NK-92 treated with Interleukin-12 subunit alpha and Interleukin-12 subunit beta, amount 100 ng/mL, for 24 hours (cell line): Measurements from ENCODE around the gene SFXN5.
"Not testable (repeated sequence)": the region's sequence is repeated elsewhere in the genome, so short reads cannot be mapped to it uniquely, and the experiment has no call there.

Experiments used
- DNase-seq: peaks from one replicate; lab custom pipeline; 2025; lab: John Stamatoyannopoulos, UW

The SFXN5 gene

DNA sequence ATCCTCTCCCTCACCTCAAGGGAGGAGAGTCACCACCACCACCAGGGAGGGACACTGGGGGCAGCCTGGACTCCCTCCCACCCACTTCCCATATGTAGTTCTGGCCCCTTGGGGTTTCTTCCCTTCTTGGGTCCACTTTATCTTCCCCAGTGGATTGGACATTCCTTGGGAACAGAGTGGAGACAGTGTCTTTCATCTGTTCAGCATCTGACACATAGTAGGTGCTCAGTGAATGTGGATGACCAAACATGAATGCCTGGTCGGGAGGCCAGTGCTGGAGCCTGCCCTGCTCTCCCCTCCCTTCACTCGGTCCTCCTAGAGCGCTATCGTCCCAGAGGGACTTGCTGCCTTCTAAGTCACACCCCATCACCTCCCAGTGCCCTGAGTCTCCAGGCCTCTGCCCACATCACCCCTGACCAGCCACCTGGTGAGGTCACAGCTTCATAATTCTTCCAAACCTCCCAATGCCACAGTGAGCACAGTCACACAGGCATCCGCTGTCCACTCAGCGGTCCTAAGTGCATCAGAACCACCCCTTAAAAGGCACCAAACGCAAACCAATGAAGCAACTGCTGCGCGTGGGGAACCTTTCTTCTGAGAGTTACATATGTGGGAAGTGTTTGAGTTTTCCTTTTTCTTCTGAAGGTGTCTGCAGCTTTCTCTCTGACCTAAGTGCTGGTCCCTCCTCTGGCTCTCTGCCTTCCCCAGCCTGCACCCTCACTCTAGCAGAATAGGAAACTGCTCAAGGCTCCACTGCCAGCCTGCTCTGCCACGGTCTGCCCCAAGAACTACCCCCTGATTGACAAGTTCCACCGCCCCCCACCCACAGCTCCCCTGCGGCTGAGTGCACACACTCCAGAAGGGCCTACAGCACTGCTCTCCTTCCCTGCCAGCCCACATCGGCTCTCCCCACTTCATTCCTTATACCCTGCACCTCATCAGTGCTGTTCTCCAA is 7.2 kb upstream of the SFXN5 start:
- DNase-seq: no peak

- no peak for DNase-seq
Measured at GRCh38 chr2:73077424-73077795, 5.9 kb upstream of the SFXN5 start.

DNA sequence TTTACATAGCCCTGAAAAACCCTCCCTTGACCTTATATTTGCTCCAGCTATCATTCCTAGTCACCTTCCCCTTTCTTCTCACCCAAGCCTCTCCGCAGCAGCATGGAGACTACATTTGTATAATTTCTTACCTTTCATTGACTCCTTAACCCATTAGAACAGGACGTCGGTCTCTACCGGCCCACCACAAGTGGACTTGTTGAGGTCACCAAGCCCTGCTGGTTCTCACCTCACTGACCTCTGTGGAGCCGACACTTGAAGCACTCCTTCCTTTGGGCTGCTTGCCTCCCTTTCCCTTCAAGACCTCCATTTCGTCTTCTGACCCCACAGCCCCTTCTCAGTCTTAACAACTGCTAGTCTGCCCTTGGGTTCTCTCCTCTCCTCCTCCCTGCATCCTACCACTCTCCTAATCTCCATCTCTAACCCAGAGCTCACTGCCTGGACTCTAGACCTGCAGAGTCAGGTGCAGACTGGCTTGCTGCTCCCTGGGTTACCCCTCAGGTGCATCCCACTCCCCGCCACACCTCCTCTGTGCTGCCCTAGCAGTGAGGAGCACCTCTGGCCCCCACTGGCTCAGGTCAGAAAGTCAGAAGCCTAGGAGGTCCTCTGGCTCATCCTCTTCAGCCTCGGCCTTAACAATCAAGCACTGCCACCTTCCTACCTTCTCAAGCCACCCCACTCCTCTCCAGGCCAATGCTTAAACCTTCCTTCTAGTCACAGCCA is 5.3 kb upstream of the SFXN5 start:
- no peak for DNase-seq

DNA sequence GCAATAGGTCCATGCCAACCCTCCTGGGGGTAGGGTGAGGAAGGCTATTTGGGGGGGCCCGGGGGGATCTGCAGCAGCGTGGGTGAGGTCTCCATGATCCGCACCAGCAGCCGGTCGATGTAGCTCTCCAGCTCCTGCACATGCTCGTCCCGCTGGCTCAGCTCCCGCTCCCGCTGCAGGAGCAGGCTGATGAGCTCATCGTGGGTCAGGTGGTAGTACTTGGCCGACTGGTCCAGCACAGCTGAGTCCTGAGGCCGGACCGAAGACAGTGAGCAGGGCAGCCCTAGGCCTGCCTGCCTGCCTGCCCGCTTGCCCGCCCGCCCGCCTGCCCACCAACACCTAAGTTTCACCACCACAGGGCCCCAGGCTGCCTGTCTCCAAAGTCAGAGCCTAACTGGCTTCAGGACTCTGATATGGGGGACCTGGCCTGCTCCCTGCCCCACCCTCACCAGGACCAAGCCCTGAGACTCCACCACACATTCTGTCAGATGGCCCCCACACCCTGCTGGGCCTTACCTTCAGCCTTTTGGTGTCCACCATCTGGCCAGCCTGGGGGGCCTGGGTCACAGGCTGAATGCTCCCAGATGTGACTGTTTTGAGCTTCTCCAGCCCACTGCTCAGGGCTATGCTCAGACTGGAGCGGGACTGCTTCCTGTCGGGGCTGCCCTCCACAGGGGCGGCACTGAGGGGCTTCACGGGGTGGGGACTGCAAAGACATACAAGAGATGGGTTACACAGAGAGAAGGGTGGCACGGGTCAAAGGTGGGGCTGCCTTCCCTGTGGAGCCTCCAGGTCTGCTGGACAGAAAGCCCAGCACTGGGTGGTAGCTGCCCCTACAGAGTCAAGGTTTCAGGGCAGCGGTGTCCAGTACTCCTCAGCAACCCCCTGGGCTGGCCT is 4.2 kb upstream of the SFXN5 start:
- no peak for DNase-seq

- no peak for DNase-seq
Measured at GRCh38 chr2:73074110-73075069, 2.9 kb upstream of the SFXN5 start.

DNA sequence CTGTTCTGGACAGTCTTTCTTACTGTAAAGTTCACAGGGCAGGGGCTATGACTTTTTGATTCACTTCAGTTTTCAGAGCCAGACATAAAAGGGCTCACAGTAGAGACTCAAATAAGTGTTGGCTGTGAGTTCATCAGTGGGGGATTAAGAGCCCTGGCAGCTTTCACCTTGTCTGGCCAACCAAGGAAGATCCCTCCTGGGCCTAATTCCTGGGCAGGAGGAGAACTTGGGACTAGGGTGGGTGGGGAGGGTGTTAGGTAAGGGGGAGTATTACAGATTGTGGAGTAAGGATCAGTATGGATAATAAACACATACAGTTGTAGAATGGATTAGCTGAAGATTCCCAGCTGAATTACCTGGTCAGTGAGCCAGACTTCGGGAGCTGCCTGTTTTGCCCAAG is 904 bp upstream of the SFXN5 start:
- DNase-seq: no peak

GRCh38 chr2:73072129-73072395 is 550 bp upstream of the SFXN5 start:
- no peak for DNase-seq

DNA sequence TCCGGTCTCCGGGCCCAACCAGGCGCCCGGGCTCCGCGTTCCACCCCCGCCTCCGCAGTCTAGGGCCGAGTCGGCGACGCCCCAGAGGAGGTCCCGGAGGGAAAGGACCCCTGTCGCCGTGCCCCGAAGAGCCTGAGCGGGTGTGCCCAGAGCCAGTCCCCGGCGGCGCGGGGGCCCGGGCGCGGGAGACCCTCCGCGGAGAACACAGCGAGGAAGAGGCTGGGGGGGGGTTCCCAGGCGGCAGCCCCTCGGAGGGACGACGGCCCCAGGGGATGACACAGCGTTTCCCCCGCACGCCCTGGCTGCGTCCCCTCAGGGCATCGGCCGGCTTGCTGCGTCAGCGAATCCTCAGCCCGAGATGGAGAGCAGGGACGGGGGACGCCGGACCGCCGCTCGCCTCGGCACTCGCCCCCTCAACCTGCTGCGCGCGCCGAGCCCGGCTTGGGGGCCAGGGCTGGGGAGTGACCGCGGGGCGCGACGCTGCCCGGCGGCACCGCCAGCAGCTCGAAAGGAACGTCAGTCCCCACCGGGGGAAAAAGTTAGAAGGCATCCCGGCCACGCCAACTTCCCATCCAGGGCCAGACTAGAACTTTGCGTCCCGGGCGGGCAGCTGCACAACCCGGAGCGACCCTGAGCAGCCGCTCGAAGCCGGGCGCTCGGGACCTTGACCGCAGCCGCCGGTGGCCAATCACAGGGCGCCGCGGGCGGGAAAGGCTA is 711 bp downstream of the SFXN5 start:
- peak; percentile 39 for DNase-seq

DNA sequence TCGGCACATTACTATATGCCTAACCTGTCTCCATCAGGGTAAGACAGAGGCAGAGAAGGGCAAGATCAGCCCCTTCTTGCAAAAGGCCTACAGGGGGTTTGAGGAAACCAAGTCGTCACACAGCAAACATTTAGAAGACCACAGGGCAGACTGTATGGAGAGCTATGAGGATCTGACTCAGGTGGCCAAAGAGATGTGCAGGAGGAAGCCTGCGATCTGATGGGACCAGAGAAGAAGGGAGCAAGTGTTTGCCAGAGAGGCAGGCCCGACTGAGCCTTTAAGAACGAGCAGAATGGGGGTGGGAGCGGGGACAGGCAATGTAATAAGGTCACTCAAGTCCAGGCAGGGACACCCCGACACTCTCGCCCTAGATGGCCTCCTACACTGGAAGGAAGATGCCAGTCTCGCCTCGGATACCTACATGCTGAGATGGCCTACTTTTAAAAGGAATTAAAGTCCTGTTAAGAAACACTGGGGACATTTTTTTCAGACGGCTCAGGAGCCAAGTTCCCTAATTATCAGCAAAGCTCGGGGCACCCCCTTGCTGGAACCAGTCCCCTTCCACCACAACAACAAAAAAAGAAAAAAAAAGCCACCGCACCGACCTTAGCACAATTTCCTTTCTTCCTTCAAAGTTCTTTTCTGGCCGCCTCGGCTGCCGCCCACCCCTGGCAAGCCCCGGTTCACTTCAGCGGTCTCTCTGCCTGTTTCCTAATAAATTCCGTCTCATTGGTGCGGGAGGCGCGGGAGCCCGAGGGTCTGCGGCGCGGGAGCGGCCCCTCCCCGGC is 1.5 kb downstream of the SFXN5 start:
- DNase-seq: no peak

- DNase-seq: no peak
Measured at GRCh38 chr2:73069041-73069854, 2.3 kb downstream of the SFXN5 start.

- no peak for DNase-seq
Measured at GRCh38 chr2:73068147-73068546, 3.4 kb downstream of the SFXN5 start.

DNA sequence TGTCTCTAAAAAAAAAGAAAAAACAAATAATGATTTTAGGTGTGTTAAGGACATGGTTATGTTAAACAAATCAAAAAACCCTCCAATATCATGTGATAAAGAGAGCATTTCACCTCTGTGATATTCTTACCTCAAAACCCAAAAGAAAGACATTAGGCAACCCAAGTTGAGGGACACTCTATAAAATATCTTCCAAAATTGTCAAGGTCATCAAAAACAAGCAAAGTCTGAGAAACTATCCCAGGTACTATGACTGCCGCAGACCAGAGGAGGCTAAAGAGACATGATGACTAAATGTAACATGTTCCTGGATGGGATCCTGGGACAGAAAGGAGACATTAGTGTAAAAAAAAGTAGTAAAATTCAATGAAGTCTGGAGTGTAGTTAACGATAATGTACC is 4.5 kb downstream of the SFXN5 start:
- no peak for DNase-seq

- DNase-seq: not testable (repeated sequence)
Measured at GRCh38 chr2:73065070-73065469, 6.4 kb downstream of the SFXN5 start.

DNA sequence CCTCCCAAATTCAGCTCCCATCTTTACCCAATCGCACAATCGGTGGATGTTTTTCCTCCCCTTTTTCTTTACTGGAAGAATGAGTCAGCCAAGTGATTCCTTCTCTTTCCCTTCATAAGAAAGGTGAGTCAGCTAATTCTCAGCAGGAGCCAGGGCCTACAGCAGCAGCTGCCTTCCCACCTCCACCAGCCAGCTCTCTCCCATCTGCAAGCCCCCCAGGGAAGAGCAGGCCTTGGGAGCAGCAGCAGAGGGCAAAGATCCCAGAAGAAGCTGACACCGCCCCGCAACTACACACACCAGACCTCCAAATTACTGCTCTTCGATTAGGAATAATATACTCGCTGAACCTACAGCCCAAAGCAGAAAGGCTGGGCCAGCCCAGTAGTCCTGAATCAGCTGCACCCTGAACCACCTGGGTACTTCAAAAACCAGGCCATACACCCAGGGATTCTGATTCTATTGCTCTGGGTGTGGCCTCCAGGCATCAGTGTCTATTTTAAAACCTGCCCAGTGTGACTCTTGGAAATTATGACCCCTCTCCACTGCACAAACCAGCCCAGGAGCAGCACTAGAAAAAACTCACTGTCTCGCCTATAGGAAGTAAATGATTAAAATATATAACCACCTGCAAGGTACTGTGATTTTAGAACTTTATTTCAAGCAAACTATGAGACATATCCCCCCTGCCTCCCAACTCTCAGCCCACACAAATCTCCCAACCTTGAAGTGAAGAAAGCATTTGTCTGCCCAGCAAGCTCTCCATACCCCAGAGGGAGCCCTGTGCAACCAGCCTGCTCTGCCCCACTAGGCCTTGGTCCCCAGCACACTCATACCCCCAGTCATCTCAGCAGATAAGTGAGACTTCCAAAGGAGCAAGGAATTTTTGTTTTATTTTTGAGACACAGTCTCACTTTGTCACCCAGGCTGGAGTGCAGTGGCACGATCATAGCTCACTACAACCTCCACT is 7.3 kb downstream of the SFXN5 start:
- no peak for DNase-seq

- DNase-seq: no peak
Measured at GRCh38 chr2:73063472-73063871, 8.0 kb downstream of the SFXN5 start.

GRCh38 chr2:73059106-73059505 is 12.4 kb downstream of the SFXN5 start:
- DNase-seq: no peak

DNA sequence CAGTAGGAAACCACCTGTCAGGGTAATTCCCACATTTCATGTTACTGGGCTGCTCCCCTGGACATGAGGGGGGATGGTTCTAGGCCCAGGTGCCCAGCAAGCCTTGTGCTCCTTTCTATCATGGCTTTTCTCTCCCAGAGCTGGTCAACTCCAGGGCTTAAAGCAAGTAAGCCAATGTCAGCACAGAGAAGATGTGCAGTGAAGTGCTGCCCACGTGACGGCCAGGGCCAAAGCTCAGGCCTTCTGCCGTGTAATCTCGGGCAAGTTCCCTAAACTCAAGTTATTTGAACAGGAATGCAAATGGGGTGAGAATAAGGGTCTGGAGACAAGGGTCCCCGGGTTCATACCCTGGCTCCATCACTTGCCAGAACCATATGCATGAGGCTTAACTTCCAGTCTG is 16.5 kb downstream of the SFXN5 start:
- no peak for DNase-seq
